ENCODE results near the gene SPATA25.

- TF ChIP-seq, protein P1, sequence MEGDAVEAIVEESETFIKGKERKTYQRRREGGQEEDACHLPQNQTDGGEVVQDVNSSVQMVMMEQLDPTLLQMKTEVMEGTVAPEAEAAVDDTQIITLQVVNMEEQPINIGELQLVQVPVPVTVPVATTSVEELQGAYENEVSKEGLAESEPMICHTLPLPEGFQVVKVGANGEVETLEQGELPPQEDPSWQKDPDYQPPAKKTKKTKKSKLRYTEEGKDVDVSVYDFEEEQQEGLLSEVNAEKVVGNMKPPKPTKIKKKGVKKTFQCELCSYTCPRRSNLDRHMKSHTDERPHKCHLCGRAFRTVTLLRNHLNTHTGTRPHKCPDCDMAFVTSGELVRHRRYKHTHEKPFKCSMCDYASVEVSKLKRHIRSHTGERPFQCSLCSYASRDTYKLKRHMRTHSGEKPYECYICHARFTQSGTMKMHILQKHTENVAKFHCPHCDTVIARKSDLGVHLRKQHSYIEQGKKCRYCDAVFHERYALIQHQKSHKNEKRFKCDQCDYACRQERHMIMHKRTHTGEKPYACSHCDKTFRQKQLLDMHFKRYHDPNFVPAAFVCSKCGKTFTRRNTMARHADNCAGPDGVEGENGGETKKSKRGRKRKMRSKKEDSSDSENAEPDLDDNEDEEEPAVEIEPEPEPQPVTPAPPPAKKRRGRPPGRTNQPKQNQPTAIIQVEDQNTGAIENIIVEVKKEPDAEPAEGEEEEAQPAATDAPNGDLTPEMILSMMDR (IDR thresholded peaks at IDR 0.05; ENCODE audit: poor library complexity): no peak
- TF ChIP-seq EZH2 (IDR thresholded peaks at IDR 0.05; ENCODE audit: borderline replicate concordance): no peak
These were observed 39.9 kb upstream of the SPATA25 start for GRCh38 chr20:45927071-45927878.
